Mesendoderm (in vitro differentiated cells): ENCODE measurements around the gene GNAT1.

Experiments
- DNase-seq: peaks from one replicate; pipeline ENCODE4 v3.0.0; 2013
- H2AK5ac ChIP-seq: 2 replicates; pipeline ENCODE4 v1.6.1; 2013; ENCODE audit warnings: low read length, inconsistent platforms
- H2BK120ac ChIP-seq: 2 replicates; pipeline ENCODE4 v1.6.1; 2013; ENCODE audit warnings: low read depth, mild to moderate bottlenecking, low read length, moderate library complexity, mixed read lengths
- H2BK15ac ChIP-seq: replicated peaks from 2 replicates; pipeline ENCODE4 v1.6.1; 2013; ENCODE audit warnings: low read depth, mild to moderate bottlenecking, moderate library complexity
- H2BK5ac ChIP-seq: 2 replicates; pipeline ENCODE4 v1.6.1; 2013; ENCODE audit warnings: low read length, inconsistent platforms
- H3K18ac ChIP-seq: 2 replicates; pipeline ENCODE4 v1.6.1; 2013; ENCODE audit warnings: mild to moderate bottlenecking, low read length, mixed read lengths
- H3K23ac ChIP-seq: one replicate; pipeline ENCODE4 v1.6.1; 2013; ENCODE audit warnings: low read length
- H3K27ac ChIP-seq: 2 replicates; pipeline ENCODE4 v1.5.1; 2013; ENCODE audit warnings: low read depth, mild to moderate bottlenecking, inconsistent platforms, low read length, moderate library complexity
- H3K27me3 ChIP-seq: 2 replicates; pipeline ENCODE4 v1.6.1; 2013; ENCODE audit warnings: low read length, control low read depth, mild to moderate bottlenecking, inconsistent platforms; ENCODE audit not compliant: insufficient read depth, poor library complexity
- H3K36me3 ChIP-seq: 2 replicates; pipeline ENCODE4 v1.6.1; 2013; ENCODE audit warnings: low read length, inconsistent platforms; ENCODE audit not compliant: control insufficient read depth, insufficient read depth
- H3K4ac ChIP-seq: one replicate; pipeline ENCODE4 v1.6.1; 2013; ENCODE audit warnings: low read depth, mild to moderate bottlenecking, low read length, moderate library complexity
- H3K4me1 ChIP-seq: 2 replicates; pipeline ENCODE4 v1.6.1; 2013; ENCODE audit warnings: low read depth, low read length, inconsistent platforms; ENCODE audit not compliant: control insufficient read depth
- H3K4me2 ChIP-seq: 2 replicates; pipeline ENCODE4 v1.6.1; 2013; ENCODE audit warnings: low read length
- H3K4me3 ChIP-seq: 2 replicates; pipeline ENCODE4 v1.5.1; 2013; ENCODE audit warnings: mild to moderate bottlenecking, low read length
- H3K56ac ChIP-seq: one replicate; pipeline ENCODE4 v1.6.1; 2013; ENCODE audit warnings: low read length
- H3K79me1 ChIP-seq: 2 replicates; pipeline ENCODE4 v1.6.1; 2013; ENCODE audit warnings: low read length, inconsistent platforms
- H3K79me2 ChIP-seq: 2 replicates; pipeline ENCODE4 v1.6.1; 2013; ENCODE audit warnings: mild to moderate bottlenecking, low read length; ENCODE audit not compliant: control insufficient read depth, insufficient read depth
- H3K9ac ChIP-seq: 2 replicates; pipeline ENCODE4 v1.6.1; 2013; ENCODE audit warnings: low read length, inconsistent platforms
- H4K5ac ChIP-seq: one replicate; pipeline ENCODE4 v1.6.1; 2013; ENCODE audit warnings: low read length
- H4K8ac ChIP-seq: one replicate; pipeline ENCODE4 v1.6.1; 2013; ENCODE audit warnings: low read depth, mild to moderate bottlenecking, control low read depth, low read length, moderate library complexity
- WGBS: extraction: QIAGEN DNeasy Blood & Tissue Kit; methylation state at CpG from one replicate; pipeline ENCODE4 v1.1.7; 2013; ENCODE audit warnings: low lambda C conversion rate, missing lambda C conversion rate; ENCODE audit not compliant: insufficient coverage; ENCODE audit errors: extremely low coverage; 5-methylcytosine and 5-hydroxymethylcytosine counted together

GNAT1 gene

GRCh38 chr3:50235716-50236483 is 44.5 kb downstream of the GNAT1 start, which contains the start of gene GNAI2:
TSS of gene GNAI2 (plus strand) at chr3:50236204. CDS start at chr3:50236336, 132 bp downstream.
- Histone ChIP-seq H2BK120ac (no peak within 1 kb of the TSS), H4K5ac (no peak within 1 kb of the TSS), H3K36me3 (no peaks in the 10 kb centered on the region), H2BK15ac (no peak within 1 kb of the TSS), H2BK5ac (peak within 1 kb of the TSS; percentile 34), H2AK5ac (no peak within 1 kb of the TSS), H3K4ac (peak within 1 kb of the TSS; percentile 20), H3K4me2 (peak within 1 kb of the TSS; percentile 98), H3K4me1 (peaks cover 18% of the 10 kb centered on the region), H3K9ac (peak within 1 kb of the TSS; percentile 98), H3K27me3 (no peaks in the 10 kb centered on the region), H3K79me1 (peaks cover 21% of the 10 kb centered on the region), H3K4me3 (peak within 1 kb of the TSS; percentile 96), H3K23ac (peak within 1 kb of the TSS; percentile 71), H4K8ac (no peak within 1 kb of the TSS), H3K18ac (peak within 1 kb of the TSS; percentile 60), H3K79me2 (peaks cover 42% of the 10 kb centered on the region), H3K27ac (peak within 1 kb of the TSS; percentile 35), H3K56ac (peak within 1 kb of the TSS; percentile 98)
- peak; percentile 99 for DNase-seq
- no CpG with 5 or more reads among the region's 75 CpGs for WGBS

- WGBS, result no CpG with 5 or more reads among the region's 13 CpGs
- peak overlapping the region; percentile 34 for H2BK5ac ChIP-seq
- H3K4ac ChIP-seq, result peak overlapping the region; percentile 20
- no peak overlapping the region for H4K8ac ChIP-seq
- peaks cover 24% of the 10 kb centered on the region for H3K79me1 ChIP-seq
- peaks cover 49% of the 10 kb centered on the region for H3K79me2 ChIP-seq
- H3K4me3 ChIP-seq, result peak overlapping the region; percentile 96
- peak overlapping the region; percentile 60 for H3K18ac ChIP-seq
- H3K23ac ChIP-seq, result peak overlapping the region; percentile 71
- peak overlapping the region; percentile 98 for H3K4me2 ChIP-seq
- peak overlapping the region; percentile 98 for H3K9ac ChIP-seq
- peak overlapping the region; percentile 35 for H3K27ac ChIP-seq
- H2BK15ac ChIP-seq, result no peak overlapping the region
- no peak overlapping the region for H2AK5ac ChIP-seq
- no peak for DNase-seq
- H3K56ac ChIP-seq, result peak overlapping the region; percentile 98
- H4K5ac ChIP-seq, result no peak overlapping the region
- no peaks in the 10 kb centered on the region for H3K36me3 ChIP-seq
- no peak overlapping the region for H2BK120ac ChIP-seq
- no peaks in the 10 kb centered on the region for H3K27me3 ChIP-seq
- peaks cover 23% of the 10 kb centered on the region for H3K4me1 ChIP-seq
Observed at GRCh38 chr3:50236484-50237132, 45.2 kb downstream of the GNAT1 start.

GRCh38 chr3:50237133-50237651 is 45.8 kb downstream of the GNAT1 start:
- H2AK5ac ChIP-seq, result peak overlapping the region; percentile 61
- no CpG with 5 or more reads among the region's 7 CpGs for WGBS
- H3K27ac ChIP-seq, result peak overlapping the region; percentile 60
- peak overlapping the region; percentile 98 for H3K4me2 ChIP-seq
- H3K27me3 ChIP-seq, result no peaks in the 10 kb centered on the region
- no peak overlapping the region for H4K5ac ChIP-seq
- H3K9ac ChIP-seq, result peak overlapping the region; percentile 98
- peaks cover 54% of the 10 kb centered on the region for H3K79me2 ChIP-seq
- peak overlapping the region; percentile 96 for H3K4me3 ChIP-seq
- peak overlapping the region; percentile 98 for H3K56ac ChIP-seq
- H3K4me1 ChIP-seq, result peaks cover 29% of the 10 kb centered on the region
- peak overlapping the region; percentile 88 for H2BK5ac ChIP-seq
- peak overlapping the region; percentile 10 for H2BK120ac ChIP-seq
- H3K36me3 ChIP-seq, result no peaks in the 10 kb centered on the region
- peak; percentile 69 for DNase-seq
- peak overlapping the region; percentile 60 for H3K18ac ChIP-seq
- peaks cover 30% of the 10 kb centered on the region for H3K79me1 ChIP-seq
- H3K4ac ChIP-seq, result peak overlapping the region; percentile 57
- no peak overlapping the region for H4K8ac ChIP-seq
- peak overlapping the region; percentile 56 for H3K23ac ChIP-seq
- H2BK15ac ChIP-seq, result no peak overlapping the region

- peak overlapping the region; percentile 96 for H3K4me3 ChIP-seq
- H3K18ac ChIP-seq, result peak overlapping the region; percentile 22
- no peak overlapping the region for H2BK15ac ChIP-seq
- peak overlapping the region; percentile 60 for H3K27ac ChIP-seq
- H3K4ac ChIP-seq, result peak overlapping the region; percentile 57
- no peak overlapping the region for H3K23ac ChIP-seq
- peak overlapping the region; percentile 98 for H3K56ac ChIP-seq
- no CpG with 5 or more reads among the region's 31 CpGs for WGBS
- peaks cover 35% of the 10 kb centered on the region for H3K4me1 ChIP-seq
- H3K79me1 ChIP-seq, result peaks cover 33% of the 10 kb centered on the region
- peak; percentile 90 for DNase-seq
- peaks cover 62% of the 10 kb centered on the region for H3K79me2 ChIP-seq
- peak overlapping the region; percentile 98 for H3K9ac ChIP-seq
- H2AK5ac ChIP-seq, result peak overlapping the region; percentile 61
- no peak overlapping the region for H4K5ac ChIP-seq
- no peak overlapping the region for H4K8ac ChIP-seq
- H3K4me2 ChIP-seq, result peak overlapping the region; percentile 98
- no peaks in the 10 kb centered on the region for H3K27me3 ChIP-seq
- H2BK5ac ChIP-seq, result peak overlapping the region; percentile 88
- H3K36me3 ChIP-seq, result no peaks in the 10 kb centered on the region
- H2BK120ac ChIP-seq, result peak overlapping the region; percentile 10
Observed at GRCh38 chr3:50237754-50238548, 46.5 kb downstream of the GNAT1 start.

- H2BK120ac ChIP-seq, result no peak overlapping the region
- H3K36me3 ChIP-seq, result no peaks in the 10 kb centered on the region
- no peak overlapping the region for H3K23ac ChIP-seq
- H3K4ac ChIP-seq, result peak overlapping the region; percentile 57
- H3K4me2 ChIP-seq, result no peak overlapping the region
- H3K27me3 ChIP-seq, result no peaks in the 10 kb centered on the region
- H2BK15ac ChIP-seq, result no peak overlapping the region
- no peak overlapping the region for H4K5ac ChIP-seq
- H2BK5ac ChIP-seq, result no peak overlapping the region
- H3K56ac ChIP-seq, result peak overlapping the region; percentile 98
- H3K79me2 ChIP-seq, result peaks cover 68% of the 10 kb centered on the region
- no peak overlapping the region for H2AK5ac ChIP-seq
- H3K9ac ChIP-seq, result peak overlapping the region; percentile 98
- H3K4me1 ChIP-seq, result peaks cover 39% of the 10 kb centered on the region
- H3K4me3 ChIP-seq, result no peak overlapping the region
- no peak overlapping the region for H4K8ac ChIP-seq
- H3K79me1 ChIP-seq, result peaks cover 36% of the 10 kb centered on the region
- peak; percentile 57 for DNase-seq
- no CpG with 5 or more reads among the region's 7 CpGs for WGBS
- peak overlapping the region; percentile 11 for H3K18ac ChIP-seq
- no peak overlapping the region for H3K27ac ChIP-seq
Observed at GRCh38 chr3:50238549-50239026, 47.2 kb downstream of the GNAT1 start.
